Neural progenitor cell (in vitro differentiated cells): ENCODE measurements around the gene HOXC12.

ENCODE experiments used
- CTCF ChIP-seq: fragments of 200-600 bp; sonication (generic); IDR thresholded peaks from 2 replicates; pipeline ENCODE4 v1.5.1; 2017; ENCODE audit warnings: antibody characterized with exemption, mild to moderate bottlenecking
- EZH2 ChIP-seq: fragments of 200-600 bp; sonication (generic); IDR thresholded peaks from 2 replicates; pipeline ENCODE4 v1.6.1; 2017; ENCODE audit warnings: antibody characterized with exemption, mild to moderate bottlenecking, moderate library complexity
- EZH2phosphoT487 ChIP-seq: fragments of 200-600 bp; sonication (generic); IDR thresholded peaks from 2 replicates; pipeline ENCODE4 v1.6.1; 2017; ENCODE audit warnings: antibody characterized with exemption

GRCh38 chr12:53967421-53967925 lies 12.8 kb downstream of the HOXC12 start:
- no peak for TF ChIP-seq EZH2
- TF ChIP-seq CTCF = no peak
- no peak for TF ChIP-seq EZH2phosphoT487
